CD4-positive, alpha-beta memory T cell (primary cell): ENCODE results near the gene ISM2. TPM values are rescaled to one million over a fixed set of nuclear protein-coding genes. Genes with fewer than 3 reads are reported as not detected.

Experiments
- CTCF ChIA-PET: fragments of 350-600 bp; sonication (Branson Sonifier 250); formaldehyde crosslinking; loops from one replicate; lab custom pipeline; 2021; ENCODE audit warnings: inconsistent platforms; ENCODE audit not compliant: partially characterized antibody; lab: Charles Lee
- POLR2A ChIA-PET: fragments of 350-600 bp; sonication (Branson Sonifier 250); formaldehyde crosslinking; loops from one replicate; lab custom pipeline; 2021; ENCODE audit not compliant: partially characterized antibody; lab: Charles Lee
- DNase-seq, 5 donors: peaks; one replicate each; pipeline versions ENCODE4 v3.0.0 to v3.0.0-alpha.2; 2020 to 2022; ENCODE audit warnings: mixed read lengths in 1 of 5
- H3K27ac ChIP-seq: one replicate; pipeline ENCODE4 v1.7.0; 2013; ENCODE audit warnings: low read depth, low read length
- H3K27me3 ChIP-seq: 2 replicates; pipeline ENCODE4 v1.7.0; 2013; ENCODE audit warnings: mild to moderate bottlenecking, low read length, moderate library complexity; ENCODE audit not compliant: insufficient read depth
- H3K36me3 ChIP-seq: 2 replicates; pipeline ENCODE4 v1.7.0; 2013; ENCODE audit warnings: mild to moderate bottlenecking, low read length, moderate library complexity; ENCODE audit not compliant: insufficient read depth
- H3K4me1 ChIP-seq: 2 replicates; pipeline ENCODE4 v1.7.0; 2013; ENCODE audit warnings: mild to moderate bottlenecking, low read length, moderate library complexity; ENCODE audit not compliant: insufficient read depth
- H3K4me3 ChIP-seq, 2 donors: one replicate each; pipeline ENCODE4 v1.7.0; 2013; ENCODE audit warnings: low read length in 2 of 2, mild to moderate bottlenecking in 1 of 2
- H3K9me3 ChIP-seq, 2 donors: one replicate each; pipeline ENCODE4 v1.7.0; 2013; ENCODE audit warnings: low read length in 2 of 2, control low read depth in 1 of 2; ENCODE audit not compliant: control insufficient read depth in 1 of 2
- H3K27ac Mint-ChIP-seq, 7 donors: one replicate each; pipeline ENCODE4 v1.8.0; 2020 to 2021; ENCODE audit warnings: mixed read lengths in 7 of 7, mild to moderate bottlenecking in 6 of 7, inconsistent platforms in 3 of 7, moderate library complexity in 3 of 7
- H3K27me3 Mint-ChIP-seq, 2 donors: one replicate each; pipeline ENCODE4 v1.8.0; 2020 to 2021; ENCODE audit warnings: mixed read lengths in 2 of 2
- H3K36me3 Mint-ChIP-seq, 2 donors: one replicate each; pipeline ENCODE4 v1.8.0; 2020 to 2021; ENCODE audit warnings: mixed read lengths in 2 of 2, inconsistent platforms in 1 of 2, mild to moderate bottlenecking in 1 of 2
- H3K4me1 Mint-ChIP-seq, 4 donors: one replicate each; pipeline ENCODE4 v1.8.0; 2020 to 2021; ENCODE audit warnings: mixed read lengths in 4 of 4, mild to moderate bottlenecking in 1 of 4
- H3K4me3 Mint-ChIP-seq, 8 donors: one replicate each; pipeline ENCODE4 v1.8.0; 2020 to 2021; ENCODE audit warnings: mixed read lengths in 8 of 8, mild to moderate bottlenecking in 7 of 8, moderate library complexity in 6 of 8, inconsistent platforms in 3 of 8
- H3K9me3 Mint-ChIP-seq, 8 donors: one replicate each; pipeline ENCODE4 v1.8.0; 2020 to 2021; ENCODE audit warnings: mixed read lengths in 8 of 8, mild to moderate bottlenecking in 5 of 8, inconsistent platforms in 3 of 8, moderate library complexity in 1 of 8
- intact Hi-C: fragments of 100-400 bp; cut with micrococcal nuclease; formaldehyde crosslinking; loops from one replicate; pipeline ENCODE4 v1.15.1; 2023
- polyA plus RNA-seq, 2 donors: library from polyadenylated mRNA; unstranded; fragments of 300-500 nt; fragmentation: Illumina TruSeq; gene quantifications; one replicate each; pipeline ENCODE4 v1.2.3, GENCODE V29; 2021
- total RNA-seq, 2 experiments: library from RNA; stranded (reverse); gene quantifications; one replicate each; pipeline ENCODE4 v1.2.3, GENCODE V29; 2021

Gene ISM2
- total and polyA plus RNA-seq, 4 experiments from 2014 or later: not detected

GRCh38 chr14:77508876-77509275, 10.3 kb upstream of the ISM2 start:
- no peak overlapping the region for H3K4me3 ChIP-seq
- no peaks in the 10 kb centered on the region for H3K4me1 ChIP-seq
- H3K27ac ChIP-seq: no peak overlapping the region
- Mint-ChIP-seq H3K27me3 (no peaks in the 10 kb centered on the region), H3K9me3 (peaks cover 0 to 11% (median 5%) of the 10 kb centered on the region in 8 donors), H3K4me3 (peak overlapping the region in 1 of 8 donors; percentile 41), H3K36me3 (peaks cover 57 to 69% of the 10 kb centered on the region in 2 donors), H3K27ac (no peak overlapping the region), H3K4me1 (no peaks in the 10 kb centered on the region)
- peaks cover 16% of the 10 kb centered on the region for H3K36me3 ChIP-seq
- no peaks in the 10 kb centered on the region for H3K9me3 ChIP-seq
- ChIA-PET POLR2A (no interaction called here), CTCF (no interaction called here)
- H3K27me3 ChIP-seq: no peaks in the 10 kb centered on the region
- intact Hi-C loops: no loop called here
- no peak for DNase-seq

- Histone ChIP-seq H3K4me1 (no peaks in the 10 kb centered on the region), H3K4me3 (no peak overlapping the region), H3K9me3 (no peaks in the 10 kb centered on the region), H3K36me3 (peaks cover 16% of the 10 kb centered on the region), H3K27ac (no peak overlapping the region), H3K27me3 (no peaks in the 10 kb centered on the region)
- Mint-ChIP-seq H3K27ac (peak overlapping the region in 1 of 7 donors; percentile 49), H3K36me3 (peaks cover 57 to 69% of the 10 kb centered on the region in 2 donors), H3K4me1 (no peaks in the 10 kb centered on the region), H3K4me3 (peak overlapping the region in 1 of 8 donors; percentile 41), H3K27me3 (no peaks in the 10 kb centered on the region), H3K9me3 (peaks cover 0 to 14% (median 7%) of the 10 kb centered on the region in 8 donors)
- no peak for DNase-seq
- CTCF ChIA-PET: no interaction called here
- POLR2A ChIA-PET: no interaction called here
- intact Hi-C loops: no loop called here
These were observed 9.6 kb upstream of the ISM2 start for GRCh38 chr14:77508249-77508648.

- H3K4me1 Mint-ChIP-seq: no peaks in the 10 kb centered on the region
- peaks cover 0 to 18% (median 10%) of the 10 kb centered on the region in 8 donors for H3K9me3 Mint-ChIP-seq
- ChIA-PET POLR2A (no interaction called here), CTCF (no interaction called here)
- H3K36me3 Mint-ChIP-seq: peaks cover 58 to 70% of the 10 kb centered on the region in 2 donors
- H3K4me3 Mint-ChIP-seq: peak overlapping the region in 1 of 8 donors; percentile 41
- DNase-seq: no peak
- Histone ChIP-seq H3K27ac (no peak overlapping the region), H3K36me3 (peaks cover 16% of the 10 kb centered on the region), H3K4me3 (no peak overlapping the region), H3K9me3 (no peaks in the 10 kb centered on the region), H3K27me3 (no peaks in the 10 kb centered on the region), H3K4me1 (no peaks in the 10 kb centered on the region)
- intact Hi-C loops: no loop called here
- H3K27me3 Mint-ChIP-seq: no peaks in the 10 kb centered on the region
- no peak overlapping the region for H3K27ac Mint-ChIP-seq
These were observed 9.1 kb upstream of the ISM2 start for GRCh38 chr14:77507762-77508161.

GRCh38 chr14:77505031-77505430, 6.4 kb upstream of the ISM2 start:
- no peak overlapping the region for H3K4me3 Mint-ChIP-seq
- intact Hi-C loops: no loop called here
- H3K27me3 Mint-ChIP-seq: peaks cover 6 to 7% of the 10 kb centered on the region in 2 donors
- CTCF ChIA-PET: no interaction called here
- no peaks in the 10 kb centered on the region for H3K27me3 ChIP-seq
- no peaks in the 10 kb centered on the region for H3K9me3 ChIP-seq
- no peak overlapping the region for H3K27ac ChIP-seq
- H3K4me1 ChIP-seq: no peaks in the 10 kb centered on the region
- H3K36me3 Mint-ChIP-seq: peaks cover 32 to 47% of the 10 kb centered on the region in 2 donors
- H3K4me1 Mint-ChIP-seq: peaks cover 0 to 5% (median 3%) of the 10 kb centered on the region in 4 donors
- H3K4me3 ChIP-seq: no peak overlapping the region
- H3K27ac Mint-ChIP-seq: no peak overlapping the region
- H3K9me3 Mint-ChIP-seq: peaks cover 0 to 18% (median 10%) of the 10 kb centered on the region in 8 donors
- H3K36me3 ChIP-seq: no peaks in the 10 kb centered on the region
- no peak for DNase-seq
- POLR2A ChIA-PET: no interaction called here

- intact Hi-C loops: no loop called here
- Mint-ChIP-seq H3K27ac (no peak overlapping the region), H3K36me3 (peaks cover 16 to 32% of the 10 kb centered on the region in 2 donors), H3K4me3 (no peak overlapping the region), H3K9me3 (peaks cover 0 to 18% (median 10%) of the 10 kb centered on the region in 8 donors), H3K27me3 (peaks cover 10 to 11% of the 10 kb centered on the region in 2 donors), H3K4me1 (peaks cover 0 to 13% (median 3%) of the 10 kb centered on the region in 4 donors)
- no peaks in the 10 kb centered on the region for H3K9me3 ChIP-seq
- H3K27me3 ChIP-seq: peaks cover 1% of the 10 kb centered on the region
- no peaks in the 10 kb centered on the region for H3K36me3 ChIP-seq
- H3K4me1 ChIP-seq: peaks cover 4% of the 10 kb centered on the region
- POLR2A ChIA-PET: no interaction called here
- DNase-seq: no peak
- H3K27ac ChIP-seq: no peak overlapping the region
- CTCF ChIA-PET: no interaction called here
- no peak overlapping the region for H3K4me3 ChIP-seq
These were observed 4.5 kb upstream of the ISM2 start for GRCh38 chr14:77503138-77503537.

GRCh38 chr14:77502109-77502782, 3.6 kb upstream of the ISM2 start:
- H3K9me3 ChIP-seq: no peaks in the 10 kb centered on the region
- Mint-ChIP-seq H3K27me3 (peaks cover 14 to 16% of the 10 kb centered on the region in 2 donors), H3K4me1 (peaks cover 3 to 18% (median 7%) of the 10 kb centered on the region in 4 donors), H3K27ac (no peak overlapping the region), H3K4me3 (no peak overlapping the region), H3K36me3 (peaks cover 11 to 23% of the 10 kb centered on the region in 2 donors), H3K9me3 (peaks cover 0 to 18% (median 10%) of the 10 kb centered on the region in 8 donors)
- H3K4me3 ChIP-seq: no peak overlapping the region
- intact Hi-C loops: no loop called here
- POLR2A ChIA-PET: no interaction called here
- peaks cover 8% of the 10 kb centered on the region for H3K4me1 ChIP-seq
- peaks cover 6% of the 10 kb centered on the region for H3K27me3 ChIP-seq
- no peaks in the 10 kb centered on the region for H3K36me3 ChIP-seq
- CTCF ChIA-PET: no interaction called here
- no peak overlapping the region for H3K27ac ChIP-seq
- DNase-seq: no peak

GRCh38 chr14:77498984-77499527, 440 bp upstream of the ISM2 start:
- H3K27me3 Mint-ChIP-seq: peaks cover 19 to 25% of the 10 kb centered on the region in 2 donors
- no peak overlapping the region for H3K4me3 ChIP-seq
- peaks cover 0 to 9% (median 6%) of the 10 kb centered on the region in 8 donors for H3K9me3 Mint-ChIP-seq
- no peaks in the 10 kb centered on the region for H3K36me3 ChIP-seq
- ChIA-PET CTCF (no interaction called here), POLR2A (no interaction called here)
- H3K4me1 ChIP-seq: peaks cover 8% of the 10 kb centered on the region
- H3K9me3 ChIP-seq: no peaks in the 10 kb centered on the region
- DNase-seq: no peak
- H3K36me3 Mint-ChIP-seq: peaks cover 2 to 4% of the 10 kb centered on the region in 2 donors
- no peak overlapping the region for H3K27ac Mint-ChIP-seq
- intact Hi-C loops: no loop called here
- no peak overlapping the region for H3K27ac ChIP-seq
- peaks cover 6% of the 10 kb centered on the region for H3K27me3 ChIP-seq
- H3K4me1 Mint-ChIP-seq: peaks cover 3 to 18% (median 7%) of the 10 kb centered on the region in 4 donors
- peak overlapping the region; percentile 40 to 73 (median 62) for H3K4me3 Mint-ChIP-seq
